ENCODE measurements around the gene SPRYD7. TPM values are rescaled to one million over a fixed set of nuclear protein-coding genes. Genes with fewer than 3 reads are reported as not detected.

SPRYD7 gene
- total and polyA plus RNA-seq, 12 donors: 10.0 to 14.4 (median 12.5) TPM

DNA sequence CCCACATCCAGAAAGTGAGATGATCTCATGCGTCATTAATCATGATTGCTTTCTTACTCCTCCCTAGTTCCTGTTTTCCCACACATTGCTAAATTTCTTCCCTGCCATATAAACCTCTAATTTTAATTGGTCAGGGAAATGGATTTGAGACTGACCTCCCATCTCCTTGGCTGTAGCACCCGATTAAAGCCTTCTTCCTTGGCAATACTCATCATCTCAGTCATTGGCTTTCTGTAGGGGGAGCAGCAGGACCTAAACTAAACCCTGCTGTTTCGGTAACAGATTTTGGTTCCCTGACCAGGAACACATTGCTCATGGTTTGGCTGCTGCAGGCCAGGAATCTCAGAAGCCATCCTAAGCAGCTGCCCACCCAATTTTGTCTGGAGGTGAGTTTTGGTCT is 61.7 kb downstream of the SPRYD7 start:
- TF ChIP-seq, protein P1, sequence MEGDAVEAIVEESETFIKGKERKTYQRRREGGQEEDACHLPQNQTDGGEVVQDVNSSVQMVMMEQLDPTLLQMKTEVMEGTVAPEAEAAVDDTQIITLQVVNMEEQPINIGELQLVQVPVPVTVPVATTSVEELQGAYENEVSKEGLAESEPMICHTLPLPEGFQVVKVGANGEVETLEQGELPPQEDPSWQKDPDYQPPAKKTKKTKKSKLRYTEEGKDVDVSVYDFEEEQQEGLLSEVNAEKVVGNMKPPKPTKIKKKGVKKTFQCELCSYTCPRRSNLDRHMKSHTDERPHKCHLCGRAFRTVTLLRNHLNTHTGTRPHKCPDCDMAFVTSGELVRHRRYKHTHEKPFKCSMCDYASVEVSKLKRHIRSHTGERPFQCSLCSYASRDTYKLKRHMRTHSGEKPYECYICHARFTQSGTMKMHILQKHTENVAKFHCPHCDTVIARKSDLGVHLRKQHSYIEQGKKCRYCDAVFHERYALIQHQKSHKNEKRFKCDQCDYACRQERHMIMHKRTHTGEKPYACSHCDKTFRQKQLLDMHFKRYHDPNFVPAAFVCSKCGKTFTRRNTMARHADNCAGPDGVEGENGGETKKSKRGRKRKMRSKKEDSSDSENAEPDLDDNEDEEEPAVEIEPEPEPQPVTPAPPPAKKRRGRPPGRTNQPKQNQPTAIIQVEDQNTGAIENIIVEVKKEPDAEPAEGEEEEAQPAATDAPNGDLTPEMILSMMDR (IDR thresholded peaks at IDR 0.05): no peak
- Histone ChIP-seq H3K36me3 (no peaks in the 10 kb centered on the region), H3K9me3 (peaks cover 0 to 50% (median 9%) of the 10 kb centered on the region in 11 donors), H3K4me3 (no peak overlapping the region), H3K4me1 (no peaks in the 10 kb centered on the region), H3K27me3 (no peaks in the 10 kb centered on the region), H3K27ac (no peak overlapping the region)
- ATAC-seq (no peak), DNase-seq (no peak)
- intact Hi-C loops (cut with DNase I): no loop called here
- WGBS, 2 donors: 89 to 91% methylated on average over 3 of the region's 3 CpGs

DNA sequence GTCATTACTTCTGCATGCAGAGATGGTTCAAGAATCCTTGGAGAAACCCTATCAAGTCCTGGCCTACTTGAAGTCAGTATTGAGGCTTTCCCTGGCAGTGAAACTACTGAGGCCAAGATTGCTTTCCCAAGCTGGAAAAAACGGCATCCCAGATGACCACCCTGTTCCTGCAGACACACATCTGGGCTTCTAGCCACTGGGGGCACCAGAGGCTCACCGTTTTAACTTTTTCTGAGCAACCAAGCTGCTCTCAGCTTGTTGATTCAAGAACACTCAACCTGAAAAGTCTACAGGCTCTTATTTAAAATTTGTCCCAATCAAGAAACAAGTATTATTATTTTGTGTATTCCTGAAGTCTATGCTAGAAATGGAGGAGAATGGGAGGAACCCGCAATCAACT is 66.6 kb downstream of the SPRYD7 start:
- no peak for ATAC-seq
- intact Hi-C loops (cut with DNase I): no loop called here

DNA sequence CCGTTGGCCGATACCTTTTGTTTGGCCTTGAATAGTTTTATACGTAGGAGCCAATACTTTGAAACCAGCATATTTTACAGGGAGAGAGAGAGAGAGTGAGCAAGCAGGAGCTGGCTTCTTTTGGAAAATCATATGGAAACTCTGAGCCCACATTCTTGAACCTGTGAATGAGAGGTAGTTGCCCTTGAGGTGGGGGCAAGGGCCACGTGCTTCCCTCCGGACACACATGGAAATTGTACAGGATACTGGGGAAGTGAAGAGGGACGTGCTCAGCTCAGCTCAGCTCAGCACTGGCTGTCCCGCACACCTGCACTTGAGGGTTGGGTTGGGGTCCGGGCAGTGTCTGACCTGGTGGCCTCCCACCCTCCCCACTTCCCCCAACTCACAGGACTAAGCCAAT is 68.3 kb downstream of the SPRYD7 start:
- Histone ChIP-seq H3K9me3 (peaks cover 0 to 3% (median 0%) of the 10 kb centered on the region in 11 donors), H3K4me1 (no peaks in the 10 kb centered on the region), H3K36me3 (no peaks in the 10 kb centered on the region), H3K27ac (no peak overlapping the region), H3K27me3 (no peaks in the 10 kb centered on the region), H3K4me3 (no peak overlapping the region)
- DNase-seq (no peak), ATAC-seq (no peak)
- intact Hi-C loops (cut with DNase I): no loop called here
- 82 to 83% methylated on average over 8 of the region's 8 CpGs for WGBS, 2 donors
- TF ChIP-seq, protein P1 (IDR thresholded peaks at IDR 0.05): no peak

More for the DNA sequence above, 66.6 kb downstream of the SPRYD7 start:
- Histone ChIP-seq H3K4me1 (no peaks in the 10 kb centered on the region), H3K27me3 (no peaks in the 10 kb centered on the region), H3K9me3 (peaks cover 0 to 3% (median 0%) of the 10 kb centered on the region in 11 donors), H3K4me3 (no peak overlapping the region), H3K27ac (no peak overlapping the region), H3K36me3 (no peaks in the 10 kb centered on the region)
- 39 to 47% methylated on average over 3 of the region's 3 CpGs for WGBS, 2 donors
- TF ChIP-seq, protein P1 (IDR thresholded peaks at IDR 0.05): peak in 5 of 9 donors; percentile 8 to 32 (median 21)
- DNase-seq: no peak

DNA sequence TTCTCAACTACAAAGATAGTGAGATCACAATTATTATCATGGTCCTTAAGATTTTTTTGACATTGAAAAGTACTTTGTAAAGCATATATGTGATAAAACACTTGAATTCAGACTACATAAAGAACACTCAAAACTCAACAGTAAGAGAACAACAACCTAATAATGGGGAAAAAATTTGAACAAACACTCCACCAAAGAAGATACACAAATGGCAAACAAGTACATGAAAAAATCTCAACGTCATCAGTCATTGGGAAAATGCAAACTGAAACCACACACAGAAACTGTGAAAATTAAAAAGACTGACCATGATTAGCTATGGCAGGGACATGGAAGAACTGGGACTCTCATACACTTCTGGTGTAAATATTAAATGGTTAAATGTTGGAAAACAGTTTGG is 70.9 kb downstream of the SPRYD7 start:
- Histone ChIP-seq H3K27me3 (no peaks in the 10 kb centered on the region), H3K9me3 (peaks cover 0 to 3% (median 0%) of the 10 kb centered on the region in 11 donors), H3K27ac (no peak overlapping the region), H3K36me3 (no peaks in the 10 kb centered on the region), H3K4me3 (no peak overlapping the region), H3K4me1 (no peaks in the 10 kb centered on the region)
- no peak for DNase-seq
- TF ChIP-seq, protein P1 (IDR thresholded peaks at IDR 0.05): no peak
- no peak for ATAC-seq
- WGBS, 2 donors: 88 to 90% methylated on average over 1 of the region's 1 CpG
- intact Hi-C loops (cut with DNase I): no loop called here

Measured in heart right ventricle (tissue), 16 donors.